Muscle layer of colon (tissue), 2 donors: ENCODE results near the gene C5orf63.
"Not testable (repeated sequence)": the region's sequence is repeated elsewhere in the genome, so short reads cannot be mapped to it uniquely, and the experiment has no call there.

ENCODE experiments used
- H3K27ac ChIP-seq: one replicate; pipeline ENCODE4 v1.7.0; 2013; ENCODE audit warnings: low read depth, mild to moderate bottlenecking, low read length, moderate library complexity
- H3K27me3 ChIP-seq, 2 donors: one replicate each; pipeline ENCODE4 v1.7.0; 2013; ENCODE audit warnings: low read length in 2 of 2, mild to moderate bottlenecking in 2 of 2; ENCODE audit not compliant: insufficient read depth in 2 of 2, control insufficient read depth in 1 of 2
- H3K36me3 ChIP-seq: one replicate; pipeline ENCODE4 v1.7.0; 2013; ENCODE audit warnings: mild to moderate bottlenecking, low read length; ENCODE audit not compliant: insufficient read depth
- H3K4me1 ChIP-seq: one replicate; pipeline ENCODE4 v1.7.0; 2013; ENCODE audit warnings: mild to moderate bottlenecking, low read length; ENCODE audit not compliant: insufficient read depth
- H3K4me3 ChIP-seq, 2 donors: one replicate each; pipeline ENCODE4 v1.7.0; 2013; ENCODE audit warnings: low read length in 2 of 2, low read depth in 1 of 2, mild to moderate bottlenecking in 1 of 2, moderate library complexity in 1 of 2
- H3K9ac ChIP-seq: one replicate; pipeline ENCODE4 v1.7.0; 2013; ENCODE audit warnings: low read length
- H3K9me3 ChIP-seq: one replicate; pipeline ENCODE4 v1.7.0; 2013; ENCODE audit warnings: mild to moderate bottlenecking, low read length
- donor health status: abdominal sarcoma.
- donor health status: Adenocarcinoma of cecum.

The C5orf63 gene

GRCh38 chr5:127068493-127069214 is 4.6 kb downstream of the C5orf63 start:
- Histone ChIP-seq H3K9ac (no peak overlapping the region), H3K4me1 (peaks cover 4% of the 10 kb centered on the region), H3K4me3 (no peak overlapping the region), H3K27ac (no peak overlapping the region), H3K9me3 (no peaks in the 10 kb centered on the region), H3K36me3 (no peaks in the 10 kb centered on the region), H3K27me3 (no peaks in the 10 kb centered on the region)

GRCh38 chr5:127066721-127067120 is 6.6 kb downstream of the C5orf63 start:
- Histone ChIP-seq H3K4me1 (no peaks in the 10 kb centered on the region), H3K9me3 (no peaks in the 10 kb centered on the region), H3K9ac (no peak overlapping the region), H3K27ac (no peak overlapping the region), H3K36me3 (no peaks in the 10 kb centered on the region), H3K27me3 (no peaks in the 10 kb centered on the region), H3K4me3 (no peak overlapping the region)

GRCh38 chr5:127064253-127064840 is 9.0 kb downstream of the C5orf63 start:
- no peak overlapping the region for H3K27ac ChIP-seq
- H3K9me3 ChIP-seq: no peaks in the 10 kb centered on the region
- H3K27me3 ChIP-seq: no peaks in the 10 kb centered on the region
- H3K36me3 ChIP-seq: no peaks in the 10 kb centered on the region
- no peaks in the 10 kb centered on the region for H3K4me1 ChIP-seq
- no peak overlapping the region for H3K4me3 ChIP-seq
- no peak overlapping the region for H3K9ac ChIP-seq

GRCh38 chr5:127063257-127063913 is 9.9 kb downstream of the C5orf63 start:
- Histone ChIP-seq H3K27ac (no peak overlapping the region), H3K4me1 (no peaks in the 10 kb centered on the region), H3K4me3 (no peak overlapping the region), H3K36me3 (no peaks in the 10 kb centered on the region), H3K9ac (no peak overlapping the region), H3K27me3 (no peaks in the 10 kb centered on the region), H3K9me3 (no peaks in the 10 kb centered on the region)

GRCh38 chr5:127061956-127062355 is 11.3 kb downstream of the C5orf63 start:
- no peaks in the 10 kb centered on the region for H3K9me3 ChIP-seq
- no peaks in the 10 kb centered on the region for H3K27me3 ChIP-seq
- no peaks in the 10 kb centered on the region for H3K4me1 ChIP-seq
- no peak overlapping the region for H3K4me3 ChIP-seq
- no peak overlapping the region for H3K9ac ChIP-seq
- H3K27ac ChIP-seq: no peak overlapping the region
- H3K36me3 ChIP-seq: no peaks in the 10 kb centered on the region

GRCh38 chr5:127061537-127061936 is 11.8 kb downstream of the C5orf63 start:
- Histone ChIP-seq H3K36me3 (no peaks in the 10 kb centered on the region), H3K27ac (no peak overlapping the region), H3K4me1 (no peaks in the 10 kb centered on the region), H3K9me3 (no peaks in the 10 kb centered on the region), H3K27me3 (no peaks in the 10 kb centered on the region), H3K9ac (no peak overlapping the region), H3K4me3 (no peak overlapping the region)

GRCh38 chr5:127060470-127060985 is 12.8 kb downstream of the C5orf63 start:
- no peak overlapping the region for H3K9ac ChIP-seq
- no peaks in the 10 kb centered on the region for H3K9me3 ChIP-seq
- no peaks in the 10 kb centered on the region for H3K36me3 ChIP-seq
- H3K27ac ChIP-seq: no peak overlapping the region
- H3K4me1 ChIP-seq: no peaks in the 10 kb centered on the region
- no peak overlapping the region for H3K4me3 ChIP-seq
- no peaks in the 10 kb centered on the region for H3K27me3 ChIP-seq

GRCh38 chr5:127056896-127057295 is 16.4 kb downstream of the C5orf63 start:
- Histone ChIP-seq H3K9ac (no peak overlapping the region), H3K4me1 (no peaks in the 10 kb centered on the region), H3K4me3 (no peak overlapping the region), H3K27ac (no peak overlapping the region), H3K27me3 (no peaks in the 10 kb centered on the region), H3K9me3 (no peaks in the 10 kb centered on the region), H3K36me3 (no peaks in the 10 kb centered on the region)

- Histone ChIP-seq H3K27me3 (no peaks in the 10 kb centered on the region), H3K36me3 (no peaks in the 10 kb centered on the region), H3K4me1 (no peaks in the 10 kb centered on the region), H3K27ac (no peak overlapping the region), H3K9ac (no peak overlapping the region), H3K9me3 (no peaks in the 10 kb centered on the region), H3K4me3 (no peak overlapping the region)
These were observed 17.2 kb downstream of the C5orf63 start for GRCh38 chr5:127055880-127056653.

GRCh38 chr5:127053551-127053950 is 19.8 kb downstream of the C5orf63 start:
- not testable (repeated sequence) for H3K36me3 ChIP-seq, H3K27ac ChIP-seq, H3K9me3 ChIP-seq, H3K4me3 ChIP-seq, H3K4me1 ChIP-seq, H3K9ac ChIP-seq, H3K27me3 ChIP-seq

- Histone ChIP-seq H3K9me3 (no peaks in the 10 kb centered on the region), H3K4me3 (no peak overlapping the region), H3K27ac (no peak overlapping the region), H3K36me3 (no peaks in the 10 kb centered on the region), H3K27me3 (no peaks in the 10 kb centered on the region), H3K9ac (no peak overlapping the region), H3K4me1 (no peaks in the 10 kb centered on the region)
These were observed 20.3 kb downstream of the C5orf63 start for GRCh38 chr5:127053049-127053448.
